Esophagus muscularis mucosa (tissue), 4 donors: ENCODE measurements around the gene APOL6. TPM values are rescaled to one million over a fixed set of nuclear protein-coding genes. Genes with fewer than 3 reads are reported as not detected.

Source experiments
- DNase-seq: peaks from one replicate; pipeline ENCODE4 v3.0.0-alpha.2; 2017; ENCODE audit errors: extremely low spot score
- H3K27ac ChIP-seq, 4 donors: fragments of 200-600 bp; sonication (generic); replicated peaks in 1 of 4; 1 replicate in 3 of 4; 2 replicates in 1 of 4; pipeline ENCODE4 v1.5.1; 2016 to 2019; ENCODE audit warnings: mild to moderate bottlenecking in 1 of 4
- H3K27me3 ChIP-seq, 4 donors: fragments of 200-600 bp; sonication (generic); one replicate each; pipeline versions ENCODE4 v1.5.1 to v1.6.0; 2016 to 2019
- H3K36me3 ChIP-seq, 4 donors: fragments of 200-600 bp; sonication (generic); one replicate each; pipeline ENCODE4 v1.5.1; 2016 to 2019
- H3K4me1 ChIP-seq, 4 donors: fragments of 200-600 bp; sonication (generic); one replicate each; pipeline ENCODE4 v1.5.1; 2016 to 2019
- H3K4me3 ChIP-seq, 4 donors: fragments of 200-600 bp; sonication (generic); 1 replicate in 2 of 4; 2 replicates in 2 of 4; pipeline ENCODE4 v1.5.1; 2016 to 2019; ENCODE audit warnings: mild to moderate bottlenecking in 4 of 4, moderate library complexity in 1 of 4
- H3K9me3 ChIP-seq, 4 donors: fragments of 200-600 bp; sonication (generic); 1 replicate in 3 of 4; 2 replicates in 1 of 4; pipeline ENCODE4 v1.5.1; 2016 to 2019
- CTCF ChIP-seq, 3 experiments: fragments of 200-600 bp in 2 of 3; fragments of 450-650 bp in 1 of 3; sonication (generic) in 2 of 3; IDR thresholded peaks; one replicate each; pipeline ENCODE4 v1.5.1; 2017 to 2019; ENCODE audit warnings: antibody characterized with exemption in 3 of 3, mild to moderate bottlenecking in 2 of 3, moderate library complexity in 1 of 3
- EP300 ChIP-seq: sonication (generic); formaldehyde crosslinking; IDR thresholded peaks from one replicate; pipeline ENCODE4 v1.6.1; 2017; ENCODE audit warnings: antibody characterized with exemption
- POLR2A ChIP-seq: fragments of 450-650 bp; IDR thresholded peaks from one replicate; pipeline ENCODE4 v1.6.1; 2017; ENCODE audit warnings: antibody characterized with exemption, moderate library complexity, mild to moderate bottlenecking, low read depth
- POLR2AphosphoS5 ChIP-seq, 2 donors: sonication (generic); formaldehyde crosslinking; IDR thresholded peaks; one replicate each; pipeline ENCODE4 v1.6.1; 2017; ENCODE audit warnings: antibody characterized with exemption in 2 of 2
- WGBS: methylation state at CpG from one replicate; pipeline ENCODE4 v1.1.5; 2018; 5-methylcytosine and 5-hydroxymethylcytosine counted together
- intact Hi-C: fragments of 100-400 bp; cut with DNase I; formaldehyde crosslinking; loops from one replicate; pipeline ENCODE4 v1.15.1; 2023
- total RNA-seq, 4 donors: library from RNA; depleted of rRNA; stranded (reverse); fragments of >200 nt; gene quantifications; one replicate each; pipeline versions ENCODE4 v1.1.0 to v1.2.1, GENCODE V29; 2016

Gene APOL6
- total RNA-seq, 4 donors from 2014 or later: 10.1 to 21.0 (median 12.1) TPM

- no peak overlapping the region for H3K27ac ChIP-seq
- intact Hi-C loops: no loop called here
These were observed 40.2 kb upstream of the APOL6 start for GRCh38 chr22:35608088-35608487.

GRCh38 chr22:35609261-35609660 is 39.0 kb upstream of the APOL6 start:
- TF ChIP-seq POLR2AphosphoS5 (IDR thresholded peaks at IDR 0.05) (no peak), CTCF (IDR thresholded peaks at IDR 0.05) (no peak), POLR2A (no peak), EP300 (no peak)
- intact Hi-C loops: no loop called here
- Histone ChIP-seq H3K27me3 (no peaks in the 10 kb centered on the region), H3K36me3 (peaks cover 0 to 34% (median 0%) of the 10 kb centered on the region in 4 donors), H3K4me3 (no peak overlapping the region), H3K9me3 (no peaks in the 10 kb centered on the region), H3K4me1 (peaks cover 20 to 49% (median 28%) of the 10 kb centered on the region in 4 donors), H3K27ac (no peak overlapping the region)
- 94% methylated on average over 9 of the region's 9 CpGs for WGBS
- DNase-seq: no peak

More at GRCh38 chr22:35608088-35608487, 40.2 kb upstream of the APOL6 start:
- TF ChIP-seq POLR2AphosphoS5 (IDR thresholded peaks at IDR 0.05): no peak
- TF ChIP-seq EP300: no peak
- Histone ChIP-seq H3K9me3 (no peaks in the 10 kb centered on the region), H3K27me3 (no peaks in the 10 kb centered on the region), H3K36me3 (peaks cover 0 to 26% (median 0%) of the 10 kb centered on the region in 4 donors), H3K4me3 (no peak overlapping the region), H3K4me1 (peaks cover 20 to 49% (median 28%) of the 10 kb centered on the region in 4 donors)
- no peak for DNase-seq
- 86% methylated on average over 11 of the region's 11 CpGs for WGBS

GRCh38 chr22:35609761-35610160 is 38.5 kb upstream of the APOL6 start:
- DNase-seq: no peak
- Histone ChIP-seq H3K27ac (no peak overlapping the region), H3K4me3 (no peak overlapping the region), H3K9me3 (no peaks in the 10 kb centered on the region), H3K4me1 (peaks cover 20 to 45% (median 28%) of the 10 kb centered on the region in 4 donors), H3K27me3 (no peaks in the 10 kb centered on the region), H3K36me3 (peaks cover 0 to 36% (median 0%) of the 10 kb centered on the region in 4 donors)
- intact Hi-C loops: no loop called here
- TF ChIP-seq CTCF (IDR thresholded peaks at IDR 0.05) (no peak), POLR2A (no peak), POLR2AphosphoS5 (IDR thresholded peaks at IDR 0.05) (no peak), EP300 (no peak)
- 73% methylated on average over 4 of the region's 4 CpGs for WGBS

DNA sequence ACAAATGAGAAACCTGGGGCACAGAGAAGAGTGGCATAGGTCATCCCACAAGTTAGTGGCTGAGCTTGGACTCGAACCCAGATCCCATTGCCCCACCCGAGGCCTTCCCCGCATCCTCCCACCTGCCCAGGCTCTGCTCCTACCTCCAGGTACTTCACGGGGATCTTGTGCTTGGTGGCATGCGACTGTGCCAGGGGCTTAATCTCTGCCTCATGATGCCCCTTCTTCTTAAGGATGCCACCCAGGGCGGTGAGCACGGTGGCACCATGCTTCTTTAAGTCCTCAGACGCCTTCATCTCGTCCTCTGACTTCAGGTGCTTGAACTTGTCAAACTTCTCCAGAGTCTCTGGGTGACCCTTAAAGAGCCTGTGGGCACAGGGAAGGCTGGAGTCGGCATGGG is 37.5 kb upstream of the APOL6 start:
- Histone ChIP-seq H3K27me3 (no peaks in the 10 kb centered on the region), H3K27ac (no peak overlapping the region), H3K9me3 (no peaks in the 10 kb centered on the region), H3K36me3 (peaks cover 0 to 42% (median 0%) of the 10 kb centered on the region in 4 donors), H3K4me1 (peaks cover 14 to 35% (median 27%) of the 10 kb centered on the region in 4 donors), H3K4me3 (no peak overlapping the region)
- no peak for TF ChIP-seq POLR2AphosphoS5 (IDR thresholded peaks at IDR 0.05)
- WGBS: 94% methylated on average over 10 of the region's 10 CpGs
- no peak for DNase-seq
- intact Hi-C loops: no loop called here

- intact Hi-C loops: no loop called here
- TF ChIP-seq CTCF (IDR thresholded peaks at IDR 0.05) (no peak), EP300 (no peak), POLR2A (no peak), POLR2AphosphoS5 (IDR thresholded peaks at IDR 0.05) (no peak)
- WGBS: 95% methylated on average over 4 of the region's 6 CpGs
- Histone ChIP-seq H3K4me3 (no peak overlapping the region), H3K4me1 (peaks cover 8 to 31% (median 21%) of the 10 kb centered on the region in 4 donors), H3K36me3 (peaks cover 0 to 42% (median 0%) of the 10 kb centered on the region in 4 donors), H3K27me3 (no peaks in the 10 kb centered on the region), H3K27ac (no peak overlapping the region), H3K9me3 (no peaks in the 10 kb centered on the region)
- DNase-seq: no peak
These were observed 36.9 kb upstream of the APOL6 start for GRCh38 chr22:35611200-35611890.
